Suprapubic skin (tissue), 4 donors: ENCODE data around the gene GRK5. TPM values are rescaled to one million over a fixed set of nuclear protein-coding genes. Genes with fewer than 3 reads are reported as not detected.

Experiments
- DNase-seq, 2 donors: peaks; one replicate each; pipeline ENCODE4 v3.0.0-alpha.2; 2019; ENCODE audit warnings: low spot score in 2 of 2
- H3K27ac ChIP-seq: fragments of 200-600 bp; sonication (generic); one replicate; pipeline ENCODE4 v1.5.1; 2019
- H3K27me3 ChIP-seq: fragments of 200-600 bp; sonication (generic); one replicate; pipeline ENCODE4 v1.5.1; 2019
- H3K36me3 ChIP-seq: fragments of 200-600 bp; sonication (generic); one replicate; pipeline ENCODE4 v1.5.1; 2019
- H3K4me1 ChIP-seq: fragments of 200-600 bp; sonication (generic); one replicate; pipeline ENCODE4 v1.5.1; 2019
- H3K4me3 ChIP-seq: fragments of 200-600 bp; sonication (generic); one replicate; pipeline ENCODE4 v1.5.1; 2019; ENCODE audit warnings: mild to moderate bottlenecking
- H3K9me3 ChIP-seq: fragments of 200-600 bp; sonication (generic); one replicate; pipeline ENCODE4 v1.5.1; 2019
- CTCF ChIP-seq, 2 donors: fragments of 200-600 bp in 1 of 2; fragments of 450-650 bp in 1 of 2; sonication (generic) in 1 of 2; IDR thresholded peaks; one replicate each; pipeline ENCODE4 v1.5.1; 2016 to 2019; ENCODE audit warnings: antibody characterized with exemption in 2 of 2, mild to moderate bottlenecking in 1 of 2, moderate library complexity in 1 of 2
- EP300 ChIP-seq: sonication (generic); formaldehyde crosslinking; IDR thresholded peaks from one replicate; pipeline ENCODE4 v1.6.1; 2017; ENCODE audit warnings: antibody characterized with exemption
- POLR2A ChIP-seq, 2 donors: fragments of 450-650 bp; IDR thresholded peaks; one replicate each; pipeline ENCODE4 v1.6.1; 2017; ENCODE audit warnings: antibody characterized with exemption in 2 of 2, mild to moderate bottlenecking in 2 of 2, moderate library complexity in 2 of 2
- POLR2AphosphoS5 ChIP-seq, 3 donors: sonication (generic); formaldehyde crosslinking; IDR thresholded peaks; one replicate each; pipeline ENCODE4 v1.6.1; 2017; ENCODE audit warnings: antibody characterized with exemption in 3 of 3
- WGBS: methylation state at CpG from one replicate; pipeline ENCODE4 v1.1.5; 2018; 5-methylcytosine and 5-hydroxymethylcytosine counted together
- total RNA-seq, 4 donors: library from RNA; depleted of rRNA; stranded (reverse); fragments of >200 nt; gene quantifications; one replicate each; pipeline ENCODE4 v1.1.0, GENCODE V29; 2016

GRK5 gene
- total RNA-seq, 4 donors from 2014 or later, result 4.8 to 9.0 (median 6.7) TPM

- no peak for DNase-seq
- Histone ChIP-seq H3K9me3 (no peaks in the 10 kb centered on the region), H3K4me1 (peaks cover 7% of the 10 kb centered on the region), H3K36me3 (no peaks in the 10 kb centered on the region), H3K27me3 (no peaks in the 10 kb centered on the region), H3K27ac (no peak overlapping the region), H3K4me3 (no peak overlapping the region)
- 73% methylated on average over 18 of the region's 19 CpGs for WGBS
- TF ChIP-seq POLR2AphosphoS5 (IDR thresholded peaks at IDR 0.05) (no peak), POLR2A (IDR thresholded peaks at IDR 0.05) (no peak), CTCF (IDR thresholded peaks at IDR 0.05) (no peak), EP300 (no peak)
These were observed 295.3 kb downstream of the GRK5 start for GRCh38 chr10:119502618-119503155.

DNA sequence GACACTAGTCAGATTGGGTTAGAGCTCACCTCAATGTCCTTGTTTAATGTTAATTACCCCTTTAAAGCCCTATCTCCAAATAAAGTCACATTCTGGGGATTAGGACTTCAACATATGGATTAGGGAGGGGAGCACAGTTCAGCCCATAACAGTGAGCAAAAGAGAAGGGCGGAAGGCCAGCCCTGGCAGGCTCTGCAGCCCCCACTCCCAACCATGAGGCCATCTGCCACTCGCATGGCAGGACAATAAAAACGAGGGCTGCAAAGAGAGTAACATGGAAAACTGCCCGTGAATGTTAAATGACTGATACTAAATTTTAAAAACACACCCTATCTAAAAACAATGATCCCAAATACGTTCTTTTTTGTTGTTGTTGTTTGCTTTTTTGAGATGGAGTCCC is 296.4 kb downstream of the GRK5 start:
- no peak overlapping the region for H3K27ac ChIP-seq
- no peak for DNase-seq
- peaks cover 7% of the 10 kb centered on the region for H3K4me1 ChIP-seq
- H3K4me3 ChIP-seq, result no peak overlapping the region
- TF ChIP-seq POLR2A (IDR thresholded peaks at IDR 0.05) (no peak), POLR2AphosphoS5 (IDR thresholded peaks at IDR 0.05) (no peak), EP300 (no peak), CTCF (IDR thresholded peaks at IDR 0.05) (no peak)
- H3K27me3 ChIP-seq, result no peaks in the 10 kb centered on the region
- H3K36me3 ChIP-seq, result no peaks in the 10 kb centered on the region
- WGBS, result 88% methylated on average over 5 of the region's 5 CpGs
- no peaks in the 10 kb centered on the region for H3K9me3 ChIP-seq

DNA sequence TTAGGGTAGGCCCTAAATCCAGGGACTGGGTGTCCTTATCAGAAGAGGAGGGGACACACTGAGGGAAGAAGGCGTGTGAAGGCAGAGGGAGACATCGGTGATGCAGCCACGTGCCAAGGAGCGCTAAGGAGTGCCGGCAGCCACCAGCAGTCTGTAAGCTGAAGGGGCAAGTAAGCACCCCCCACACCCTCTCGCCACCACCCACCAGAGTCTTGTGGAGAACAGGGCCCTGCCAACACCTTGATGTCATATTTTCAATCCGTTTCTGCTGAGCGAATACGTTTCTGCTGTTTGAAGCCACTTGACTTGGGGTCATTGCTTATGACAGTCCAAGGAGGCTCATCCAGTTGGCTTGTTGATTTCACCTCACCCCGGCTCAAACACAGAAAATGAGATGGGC is 297.3 kb downstream of the GRK5 start:
- WGBS, result 81% methylated on average over 10 of the region's 10 CpGs
- Histone ChIP-seq H3K27me3 (no peaks in the 10 kb centered on the region), H3K4me1 (peaks cover 9% of the 10 kb centered on the region), H3K36me3 (no peaks in the 10 kb centered on the region), H3K27ac (no peak overlapping the region), H3K4me3 (no peak overlapping the region), H3K9me3 (no peaks in the 10 kb centered on the region)
- TF ChIP-seq POLR2AphosphoS5 (IDR thresholded peaks at IDR 0.05) (no peak), EP300 (no peak), CTCF (IDR thresholded peaks at IDR 0.05) (no peak), POLR2A (IDR thresholded peaks at IDR 0.05) (no peak)
- no peak for DNase-seq

GRCh38 chr10:119505131-119505551 is 297.8 kb downstream of the GRK5 start:
- Histone ChIP-seq H3K4me1 (peaks cover 14% of the 10 kb centered on the region), H3K9me3 (no peaks in the 10 kb centered on the region), H3K4me3 (no peak overlapping the region), H3K36me3 (no peaks in the 10 kb centered on the region), H3K27ac (no peak overlapping the region), H3K27me3 (no peaks in the 10 kb centered on the region)
- DNase-seq, result no peak
- WGBS, result 67% methylated on average over 12 of the region's 12 CpGs
- TF ChIP-seq EP300 (no peak), POLR2A (IDR thresholded peaks at IDR 0.05) (no peak), POLR2AphosphoS5 (IDR thresholded peaks at IDR 0.05) (no peak), CTCF (IDR thresholded peaks at IDR 0.05) (no peak)

Other genes starting within 250 kb of the GRK5 start
- gene NANOS1, start 177.9 kb upstream of the GRK5 start, total RNA-seq, result 1 to 10 TPM; 2.3 to 2.9 (median 2.7) TPM
- 100 to 1,000 TPM; 116 to 148 (median 123) TPM for gene EIF3A, start 126.8 kb upstream of the GRK5 start, total RNA-seq
- 10 to 100 TPM; 27.5 to 45.8 (median 33.1) TPM for gene DENND10, start 103.5 kb upstream of the GRK5 start, total RNA-seq
- gene SFXN4, start 41.9 kb upstream of the GRK5 start, total RNA-seq, result 10 to 100 TPM; 12.2 to 37.4 (median 15.0) TPM
- 10 to 100 TPM; 58.8 to 78.3 (median 62.1) TPM for gene PRDX3, start 28.8 kb upstream of the GRK5 start, total RNA-seq